GM12878 (cell line): ENCODE measurements around the gene TMEM11. TPM values are rescaled to one million over a fixed set of nuclear protein-coding genes. Genes with fewer than 3 reads are reported as not detected.

Experiments
- ATAC-seq: fragments of 200-7000 bp; cut with Tn5 transposase; 3 replicates; pipeline ENCODE4 v1.9.1; 2020; ENCODE audit warnings: mild to moderate bottlenecking, moderate library complexity
- BruUV-seq: library from RNA; stranded (reverse); fragments of 400-500 nt; replicated peaks from 2 replicates; lab custom pipeline; 2021; lab: Mats Ljungman, UMichigan
- CTCF ChIA-PET: fragments of 300-600 bp; sonication (Branson Sonifier 250); formaldehyde crosslinking; extraction: SDS; loops from one replicate; lab custom pipeline; 2021; ENCODE audit warnings: inconsistent platforms; lab: Yijun Ruan, JAX
- POLR2A ChIA-PET: fragments of 350-600 bp; formaldehyde crosslinking; extraction: SDS; loops from one replicate; lab custom pipeline; 2021; ENCODE audit warnings: inconsistent platforms; lab: Charles Lee
- RAD21 ChIA-PET: fragments of 300-600 bp; sonication (Branson Sonifier 250); formaldehyde crosslinking; loops from one replicate; lab custom pipeline; 2023; ENCODE audit warnings: antibody characterized with exemption; ENCODE audit not compliant: unreplicated experiment; lab: Charles Lee
- SMC1A ChIA-PET: fragments of 300-600 bp; sonication (Branson Sonifier 250); formaldehyde crosslinking; loops from one replicate; lab custom pipeline; 2023; ENCODE audit not compliant: unreplicated experiment, uncharacterized antibody; lab: Charles Lee
- DNase-seq: peaks from one replicate; pipeline ENCODE4 v3.0.0-alpha.2; 2011; ENCODE audit warnings: low read depth, low spot score
- FAIRE-seq: peaks from 3 replicates; lab custom pipeline; 2011; peaks lifted over from hg19 to GRCh38; lab: Jason Lieb, UNC
- H2AFZ ChIP-seq: 2 replicates; pipeline ENCODE4 v1.6.0; 2011; ENCODE audit warnings: low read depth, low read length, control low read depth; ENCODE audit not compliant: control insufficient read depth
- H3K27ac ChIP-seq: 2 replicates; pipeline ENCODE4 v1.5.1; 2011; ENCODE audit warnings: control low read depth; ENCODE audit not compliant: control insufficient read depth, insufficient read depth
- H3K27me3 ChIP-seq, 2 experiments: replicated peaks in 1 of 2; 2 replicates each; pipeline versions ENCODE4 v1.6.0 to v1.6.1; 2011; ENCODE audit warnings: low read length in 1 of 2; ENCODE audit not compliant: control insufficient read depth in 2 of 2, insufficient read depth in 2 of 2
- H3K36me3 ChIP-seq, 2 experiments: 2 replicates each; pipeline ENCODE4 v1.5.1; 2011; ENCODE audit warnings: low read length in 1 of 2; ENCODE audit not compliant: control insufficient read depth in 2 of 2, insufficient read depth in 2 of 2
- H3K4me1 ChIP-seq: 2 replicates; pipeline ENCODE4 v1.6.1; 2011; ENCODE audit warnings: mild to moderate bottlenecking, low read length, moderate library complexity, mixed read lengths; ENCODE audit not compliant: control insufficient read depth, insufficient read depth
- H3K4me2 ChIP-seq: 2 replicates; pipeline ENCODE4 v1.6.0; 2011; ENCODE audit warnings: control low read depth; ENCODE audit not compliant: control insufficient read depth, insufficient read depth
- H3K4me3 ChIP-seq: fragments of 200-600 bp; sonication (generic); 2 replicates; pipeline ENCODE4 v1.5.1; 2016
- H3K79me2 ChIP-seq: 2 replicates; pipeline ENCODE4 v1.6.0; 2011; ENCODE audit warnings: low read length; ENCODE audit not compliant: control insufficient read depth, insufficient read depth
- H3K9ac ChIP-seq: 2 replicates; pipeline ENCODE4 v1.8.0; 2011; ENCODE audit warnings: low read length, control low read depth, mixed read lengths; ENCODE audit not compliant: control insufficient read depth, insufficient read depth
- H3K9me3 ChIP-seq: replicated peaks from 3 replicates; pipeline ENCODE4 v1.5.1; 2011; ENCODE audit warnings: mild to moderate bottlenecking, low read length; ENCODE audit not compliant: control insufficient read depth, insufficient read depth
- H4K20me1 ChIP-seq: 2 replicates; pipeline ENCODE4 v1.6.0; 2011; ENCODE audit not compliant: control insufficient read depth, insufficient read depth
- ASH2L ChIP-seq: fragments of 300-600, 200-600 bp; sonication (generic); IDR thresholded peaks from 2 replicates; pipeline ENCODE4 v1.6.1; 2017; ENCODE audit warnings: low read depth, mild to moderate bottlenecking, borderline replicate concordance
- CHD1 ChIP-seq: IDR thresholded peaks from 2 replicates; pipeline ENCODE4 v1.6.1; 2012; ENCODE audit warnings: low read depth, low read length, improper control_type of control experiment
- EED ChIP-seq: sonication (generic); IDR thresholded peaks from 2 replicates; pipeline ENCODE4 v1.6.1; 2016; ENCODE audit warnings: antibody characterized with exemption, low read depth
- GATAD2B ChIP-seq: fragments of 450-650 bp; conservative IDR thresholded peaks from 2 replicates; pipeline ENCODE4 v1.6.1; 2017; ENCODE audit warnings: low read depth, mild to moderate bottlenecking, moderate library complexity
- KDM1A ChIP-seq: fragments of 200-600 bp; sonication (generic); IDR thresholded peaks from 2 replicates; pipeline ENCODE4 v1.6.1; 2016; ENCODE audit warnings: borderline replicate concordance
- MTA2 ChIP-seq: fragments of 450-650 bp; IDR thresholded peaks from 2 replicates; pipeline ENCODE4 v1.6.1; 2016; ENCODE audit warnings: low read depth, mild to moderate bottlenecking, moderate library complexity
- MXI1 ChIP-seq: fragments of 150-350 bp; IDR thresholded peaks from 2 replicates; pipeline ENCODE4 v1.6.1; 2011; ENCODE audit warnings: low read depth, mild to moderate bottlenecking, inconsistent platforms, low read length, improper control_type of control experiment
- NKRF ChIP-seq: fragments of 450-650 bp; conservative IDR thresholded peaks from 2 replicates; pipeline ENCODE4 v1.6.1; 2017; ENCODE audit warnings: mild to moderate bottlenecking, moderate library complexity
- POLR2AphosphoS5 ChIP-seq: IDR thresholded peaks from 2 replicates; pipeline ENCODE4 v1.6.1; 2011; ENCODE audit warnings: mild to moderate bottlenecking, low read length, inconsistent platforms
- RBBP5 ChIP-seq: fragments of 200-600 bp; sonication (generic); conservative IDR thresholded peaks from 2 replicates; pipeline ENCODE4 v1.6.1; 2016
- RFX5 ChIP-seq: IDR thresholded peaks from 2 replicates; pipeline ENCODE4 v1.6.1; 2011; ENCODE audit warnings: low read depth, low read length, improper control_type of control experiment
- SMAD1 ChIP-seq: fragments of 450-650 bp; IDR thresholded peaks from 2 replicates; pipeline ENCODE4 v1.6.1; 2018; ENCODE audit warnings: mild to moderate bottlenecking, low read depth; ENCODE audit not compliant: partially characterized antibody
- TCF7 ChIP-seq: IDR thresholded peaks from 2 replicates; pipeline ENCODE4 v1.6.1; 2014; ENCODE audit warnings: antibody characterized with exemption, borderline replicate concordance
- USF2 ChIP-seq: IDR thresholded peaks from 2 replicates; pipeline ENCODE4 v1.6.1; 2011; ENCODE audit warnings: low read depth, low read length, improper control_type of control experiment, borderline replicate concordance
- WRNIP1 ChIP-seq: IDR thresholded peaks from 2 replicates; pipeline ENCODE4 v1.6.1; 2011; ENCODE audit warnings: low read depth, low read length, improper control_type of control experiment, borderline replicate concordance
- WGBS: methylation state at CpG from one replicate; pipeline ENCODE4 v1.1.6; 2016; ENCODE audit warnings: low lambda C conversion rate; ENCODE audit not compliant: insufficient replicate concordance, insufficient coverage; ENCODE audit errors: missing lambda C conversion rate; 5-methylcytosine and 5-hydroxymethylcytosine counted together
- in situ Hi-C: fragments of 300-500 bp; cut with MboI; formaldehyde crosslinking; loops from 9 replicates; pipeline ENCODE4 v1.14.3; 2018; ENCODE audit warnings: mixed read lengths
- intact Hi-C: fragments of 100-400 bp; cut with micrococcal nuclease; formaldehyde crosslinking; loops from one replicate; pipeline ENCODE4 v1.14.2; 2022; ENCODE audit not compliant: unreplicated experiment
- polyA plus RNA-seq, 11 experiments: library from polyadenylated mRNA; depleted of rRNA in 4 of 11; unstranded in 6 of 11; stranded (reverse) in 5 of 11; fragments of >200 nt; fragmentation: Nextera tagmentation in 4 of 11; fragmentation: Illumina TruSeq in 1 of 11; extraction: Ambion mirVana in 4 of 11; extraction: Trizol in 1 of 11; gene quantifications; 1 replicate in 1 of 11; 2 replicates in 10 of 11; pipeline versions ENCODE4 v1.2.1 to v1.2.3, GENCODE V29; 2011 to 2016; ENCODE audit warnings: inconsistent platforms in 2 of 11, missing spikeins in 2 of 11, low read depth in 1 of 11
- total RNA-seq, 4 experiments: library from RNA; depleted of rRNA in 3 of 4; stranded (reverse); fragments of >200 nt in 3 of 4; fragmentation: Illumina TruSeq in 1 of 4; extraction: Trizol in 1 of 4; gene quantifications; 2 replicates each; pipeline versions ENCODE4 v1.2.1 to v1.2.3, GENCODE V29; 2013 to 2021

TMEM11 gene
- total and polyA plus RNA-seq, 10 of the 15 experiments (the other 5 are each of a cell fraction or from before 2014, with no cell fraction given): 14.4 to 63.4 (median 27.2) TPM

GRCh38 chr17:21214777-21215541 lies 998 bp upstream of the TMEM11 start (continued):
- TF ChIP-seq WRNIP1: no peak
- peak; percentile 14; the same call in 1 of the 2 replicates for TF ChIP-seq MTA2
- no peak for TF ChIP-seq TCF7

GRCh38 chr17:21213638-21214014 lies 335 bp downstream of the TMEM11 start:
- intact Hi-C loops: loop anchor here (2.0 to 5.0 kb wide), 3 partner anchors 74 to 171 kb away; partner anchors contain the start of genes DHRS7B and USP22
- Histone ChIP-seq H3K9me3 (no peaks in the 10 kb centered on the region), H3K4me1 (peaks cover 9% of the 10 kb centered on the region; the same call in 1 of the 2 replicates), H3K4me2 (no peak overlapping the region), H3K79me2 (peaks cover 67% of the 10 kb centered on the region), H3K27me3 (no peaks in the 10 kb centered on the region), H2AFZ (peak overlapping the region; percentile 78), H3K27ac (peak overlapping the region; percentile 90), H3K4me3 (peak overlapping the region; percentile 81), H3K9ac (peak overlapping the region; percentile 94)
- no TSS peak for BruUV-seq
- no peak for FAIRE-seq
- ChIA-PET RAD21 (interaction anchor here (1.0 to 1.7 kb wide), 4 partner anchors 62 to 86 kb away, joined by 3 to 4 read pairs (median 4); no protein-coding TSS in a partner anchor), SMC1A (interaction anchor here (0.8 to 3.6 kb wide), 3 partner anchors 71 to 93 kb away, joined by 3 to 17 read pairs (median 3); no protein-coding TSS in a partner anchor), CTCF (interaction anchor here (0.9 to 2.2 kb wide), 6 partner anchors 67 to 170 kb away, joined by 3 to 13 read pairs (median 5); no protein-coding TSS in a partner anchor)
- DNase-seq: no peak
- ATAC-seq: peak; percentile 23
- in situ Hi-C loops: loop anchor here (5.0 kb wide), 1 partner anchor 176 kb away; no protein-coding TSS in a partner anchor
- TF ChIP-seq USF2 (no peak), RFX5 (no peak), ASH2L (no peak), NKRF (peak; percentile 48; the same call in 1 of the 2 replicates), MXI1 (peak; percentile 8; the same call in 1 of the 2 replicates), SMAD1 (no peak), CHD1 (0 out of 2 replicates have a peak, but pooled peaks have one; percentile 74), KDM1A (no peak), GATAD2B (peak; percentile 22; the same call in 1 of the 2 replicates), RBBP5 (0 out of 2 replicates have a peak, but pooled peaks have one; percentile 62), POLR2AphosphoS5 (no peak), EED (0 out of 2 replicates have a peak, but pooled peaks have one; percentile 27)
- TF ChIP-seq, all 136 proteins: peak for 6
- WGBS: under 1% methylated on average over 27 of the region's 35 CpGs
- H3K36me3 ChIP-seq: peaks cover 4 to 6% of the 10 kb centered on the region in 2 experiments; a peak in 3 of 4 replicates
- H4K20me1 ChIP-seq: peaks cover 3% of the 10 kb centered on the region; the same call in 1 of the 2 replicates
- POLR2A ChIA-PET: interaction anchor here (0.5 to 1.2 kb wide), 2 partner anchors 13 to 73 kb away, joined by 3 to 4 read pairs; no protein-coding TSS in a partner anchor
